GM21619 (cell line): ENCODE measurements around the gene ZBTB11.
"Not testable (repeated sequence)": the region's sequence is repeated elsewhere in the genome, so short reads cannot be mapped to it uniquely, and the experiment has no call there.

ENCODE experiments used
- ATAC-seq: cut with Tn5 transposase; IDR thresholded peaks from one replicate; pipeline ENCODE4 v1.9.1; 2021; ENCODE audit not compliant: unreplicated experiment

Gene ZBTB11

GRCh38 chr3:101619734-101620133 lies 57.2 kb downstream of the ZBTB11 start:
- ATAC-seq = no peak

- no peak for ATAC-seq
These were observed 58.2 kb downstream of the ZBTB11 start for GRCh38 chr3:101618726-101619125.

DNA sequence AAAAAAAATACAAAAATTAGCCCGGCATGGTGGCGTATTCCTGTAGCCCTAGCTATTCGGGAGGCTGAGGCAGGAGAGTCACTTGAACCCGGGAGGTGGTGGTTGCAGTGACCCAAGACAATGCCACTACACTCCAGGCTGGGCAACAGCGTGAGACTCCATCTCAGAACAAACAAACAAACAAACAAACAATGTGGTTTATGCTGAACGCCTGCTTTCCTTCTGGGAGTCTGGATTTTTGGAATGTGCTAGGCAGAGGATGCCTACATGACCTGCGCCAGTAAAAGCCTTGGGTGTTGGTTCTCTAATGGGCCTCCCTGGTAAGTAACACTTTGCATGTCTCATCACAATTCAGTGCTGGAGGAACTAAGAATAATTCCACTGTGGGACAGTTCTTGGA lies 59.5 kb downstream of the ZBTB11 start:
- ATAC-seq = no peak

- no peak for ATAC-seq
These were observed 61.4 kb downstream of the ZBTB11 start for GRCh38 chr3:101615525-101615924.

DNA sequence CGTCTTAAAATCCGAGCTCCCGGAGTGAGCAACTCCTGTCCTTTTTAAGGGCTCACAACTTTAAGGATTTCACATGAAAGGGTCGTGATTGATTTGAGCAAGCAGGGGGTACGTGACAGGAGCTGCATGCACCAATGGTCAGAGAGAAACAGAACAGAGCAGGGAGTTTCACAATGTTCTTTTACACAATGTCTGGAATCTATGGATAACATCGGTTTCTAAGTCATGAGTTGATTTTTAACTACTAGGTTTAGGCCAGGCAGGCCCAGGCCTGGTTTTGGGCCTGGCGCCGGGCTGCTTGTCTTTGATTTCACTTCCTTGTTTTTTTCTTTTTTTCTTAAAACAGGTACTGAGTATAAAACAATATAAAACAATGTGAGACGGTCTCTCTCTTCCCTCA lies 63.9 kb downstream of the ZBTB11 start:
- ATAC-seq = not testable (repeated sequence)

GRCh38 chr3:101611023-101611422 lies 65.9 kb downstream of the ZBTB11 start:
- no peak for ATAC-seq

GRCh38 chr3:101605398-101605797 lies 71.5 kb downstream of the ZBTB11 start:
- ATAC-seq = not testable (repeated sequence)

GRCh38 chr3:101603184-101603583 lies 73.7 kb downstream of the ZBTB11 start:
- ATAC-seq = no peak

DNA sequence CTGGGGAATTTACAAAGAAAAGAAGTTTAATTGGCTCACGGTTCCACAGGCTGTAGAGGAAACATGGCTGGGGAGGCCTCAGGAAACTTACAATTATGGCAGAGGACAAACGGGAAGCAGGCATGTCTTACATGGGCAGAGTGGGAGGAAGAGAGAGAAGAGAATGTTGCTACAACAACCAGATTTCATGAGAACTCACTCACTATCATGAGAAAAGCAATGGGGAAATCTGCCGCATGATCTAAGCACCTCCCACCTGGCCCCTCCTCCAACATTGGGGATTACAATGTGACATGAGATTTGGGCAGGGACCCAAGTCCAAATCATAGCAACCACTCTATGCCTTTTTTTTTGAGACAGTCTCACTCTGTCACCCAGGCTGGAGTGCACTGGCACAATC lies 74.2 kb downstream of the ZBTB11 start:
- no peak for ATAC-seq
